ENCODE measurements around the gene INO80E.

DNA sequence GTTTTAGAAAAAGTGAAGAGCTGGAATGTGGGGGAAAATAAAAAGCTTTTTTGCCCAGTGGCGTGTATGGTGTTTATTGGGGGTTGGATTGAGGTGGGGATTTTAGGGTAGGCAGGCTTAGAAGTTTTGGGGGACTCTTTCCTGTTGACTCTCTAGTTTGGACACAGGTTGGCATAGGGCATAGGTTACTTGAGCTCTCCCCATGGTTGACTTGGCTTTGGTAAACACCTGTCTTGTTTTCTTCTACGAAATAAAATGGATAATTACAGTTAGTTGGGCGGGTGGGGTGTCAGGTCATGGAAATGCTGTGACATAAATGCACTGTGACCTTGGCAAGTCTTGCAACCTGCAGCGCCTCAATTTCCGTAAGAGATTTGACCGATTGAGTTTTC, 23.1 kb upstream of the INO80E start:
- TF ChIP-seq EZH2 (IDR thresholded peaks at IDR 0.05) (no peak), POLR2A (IDR thresholded peaks at IDR 0.05; ENCODE audit: borderline replicate concordance, extremely low read depth, insufficient read depth, insufficient read length) (no peak), FOSL1 (IDR thresholded peaks at IDR 0.05; ENCODE audit: low read depth) (no peak), JUND (IDR thresholded peaks at IDR 0.05) (no peak), YY1 (IDR thresholded peaks at IDR 0.05; ENCODE audit: extremely low read depth, insufficient replicate concordance, low read depth, low read length) (no peak), ELF1 (IDR thresholded peaks at IDR 0.05; ENCODE audit: borderline replicate concordance, low read depth) (no peak), EGR1 (IDR thresholded peaks at IDR 0.05; ENCODE audit: low read depth) (no peak), EZH2phosphoT487 (IDR thresholded peaks at IDR 0.05; ENCODE audit: borderline replicate concordance) (no peak), SP1 (IDR thresholded peaks at IDR 0.05; ENCODE audit: low read depth) (no peak), RAD21 (IDR thresholded peaks at IDR 0.05; ENCODE audit: low read depth) (no peak)
- TF ChIP-seq, protein P1, sequence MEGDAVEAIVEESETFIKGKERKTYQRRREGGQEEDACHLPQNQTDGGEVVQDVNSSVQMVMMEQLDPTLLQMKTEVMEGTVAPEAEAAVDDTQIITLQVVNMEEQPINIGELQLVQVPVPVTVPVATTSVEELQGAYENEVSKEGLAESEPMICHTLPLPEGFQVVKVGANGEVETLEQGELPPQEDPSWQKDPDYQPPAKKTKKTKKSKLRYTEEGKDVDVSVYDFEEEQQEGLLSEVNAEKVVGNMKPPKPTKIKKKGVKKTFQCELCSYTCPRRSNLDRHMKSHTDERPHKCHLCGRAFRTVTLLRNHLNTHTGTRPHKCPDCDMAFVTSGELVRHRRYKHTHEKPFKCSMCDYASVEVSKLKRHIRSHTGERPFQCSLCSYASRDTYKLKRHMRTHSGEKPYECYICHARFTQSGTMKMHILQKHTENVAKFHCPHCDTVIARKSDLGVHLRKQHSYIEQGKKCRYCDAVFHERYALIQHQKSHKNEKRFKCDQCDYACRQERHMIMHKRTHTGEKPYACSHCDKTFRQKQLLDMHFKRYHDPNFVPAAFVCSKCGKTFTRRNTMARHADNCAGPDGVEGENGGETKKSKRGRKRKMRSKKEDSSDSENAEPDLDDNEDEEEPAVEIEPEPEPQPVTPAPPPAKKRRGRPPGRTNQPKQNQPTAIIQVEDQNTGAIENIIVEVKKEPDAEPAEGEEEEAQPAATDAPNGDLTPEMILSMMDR (IDR thresholded peaks at IDR 0.05 in 2 of 3, conservative IDR thresholded peaks at IDR 0.05 in 1 of 3; ENCODE audit: borderline replicate concordance in 1 of 3, insufficient read depth in 1 of 3, low read depth in 2 of 3, low read length in 2 of 3) = no peak
- TF ChIP-seq, protein P2, sequence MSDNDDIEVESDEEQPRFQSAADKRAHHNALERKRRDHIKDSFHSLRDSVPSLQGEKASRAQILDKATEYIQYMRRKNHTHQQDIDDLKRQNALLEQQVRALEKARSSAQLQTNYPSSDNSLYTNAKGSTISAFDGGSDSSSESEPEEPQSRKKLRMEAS (IDR thresholded peaks at IDR 0.05) = no peak
- TF ChIP-seq, protein P3, sequence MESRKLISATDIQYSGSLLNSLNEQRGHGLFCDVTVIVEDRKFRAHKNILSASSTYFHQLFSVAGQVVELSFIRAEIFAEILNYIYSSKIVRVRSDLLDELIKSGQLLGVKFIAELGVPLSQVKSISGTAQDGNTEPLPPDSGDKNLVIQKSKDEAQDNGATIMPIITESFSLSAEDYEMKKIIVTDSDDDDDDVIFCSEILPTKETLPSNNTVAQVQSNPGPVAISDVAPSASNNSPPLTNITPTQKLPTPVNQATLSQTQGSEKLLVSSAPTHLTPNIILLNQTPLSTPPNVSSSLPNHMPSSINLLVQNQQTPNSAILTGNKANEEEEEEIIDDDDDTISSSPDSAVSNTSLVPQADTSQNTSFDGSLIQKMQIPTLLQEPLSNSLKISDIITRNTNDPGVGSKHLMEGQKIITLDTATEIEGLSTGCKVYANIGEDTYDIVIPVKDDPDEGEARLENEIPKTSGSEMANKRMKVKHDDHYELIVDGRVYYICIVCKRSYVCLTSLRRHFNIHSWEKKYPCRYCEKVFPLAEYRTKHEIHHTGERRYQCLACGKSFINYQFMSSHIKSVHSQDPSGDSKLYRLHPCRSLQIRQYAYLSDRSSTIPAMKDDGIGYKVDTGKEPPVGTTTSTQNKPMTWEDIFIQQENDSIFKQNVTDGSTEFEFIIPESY (IDR thresholded peaks at IDR 0.05; ENCODE audit: extremely low read depth, insufficient replicate concordance, low read length) = no peak
- TF ChIP-seq, protein P4, sequence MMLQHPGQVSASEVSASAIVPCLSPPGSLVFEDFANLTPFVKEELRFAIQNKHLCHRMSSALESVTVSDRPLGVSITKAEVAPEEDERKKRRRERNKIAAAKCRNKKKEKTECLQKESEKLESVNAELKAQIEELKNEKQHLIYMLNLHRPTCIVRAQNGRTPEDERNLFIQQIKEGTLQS (IDR thresholded peaks at IDR 0.05) = no peak

All from HCT116 (cell line).